AG04450 (cell line): ENCODE measurements around the gene THRB. TPM values are rescaled to one million over a fixed set of nuclear protein-coding genes. Genes with fewer than 3 reads are reported as not detected.

Experiments used
- CTCF ChIA-PET: fragments of 300-600, 350-600 bp; formaldehyde crosslinking; extraction: SDS; loops from one replicate; lab custom pipeline; 2022; ENCODE audit warnings: antibody characterized with exemption, inconsistent platforms; lab: Charles Lee
- POLR2A ChIA-PET: fragments of 350-600 bp; formaldehyde crosslinking; extraction: SDS; loops from one replicate; lab custom pipeline; 2021; ENCODE audit warnings: antibody characterized with exemption, inconsistent platforms; lab: Yijun Ruan, JAX
- DNase-seq: peaks from one replicate; pipeline ENCODE4 v3.0.0-alpha.2; 2011; ENCODE audit warnings: low read depth, low spot score
- H3K27ac ChIP-seq: one replicate; pipeline ENCODE4 v1.5.1; 2012; ENCODE audit warnings: low read depth, low read length, control low read depth
- H3K27me3 ChIP-seq: one replicate; pipeline ENCODE4 v1.6.0; 2012; ENCODE audit warnings: low read length; ENCODE audit not compliant: control insufficient read depth, insufficient read depth
- H3K4me3 ChIP-seq: 2 replicates; pipeline ENCODE4 v1.5.1; 2011; ENCODE audit warnings: mild to moderate bottlenecking, low read depth, low read length, control low read depth
- H3K9me3 ChIP-seq: 2 replicates; pipeline ENCODE4 v1.5.1; 2012; ENCODE audit warnings: low read length; ENCODE audit not compliant: control insufficient read depth, insufficient read depth
- polyA plus RNA-seq: library from polyadenylated mRNA; depleted of rRNA; stranded (reverse); fragments of >200 nt; gene quantifications from 2 replicates; pipeline ENCODE4 v1.2.3, GENCODE V29; 2011
- TF ChIP-seq, protein P1 (sequence below): IDR thresholded peaks from 2 replicates; pipeline ENCODE4 v1.5.1; 2011; ENCODE audit warnings: low read depth, low read length, control low read depth, inconsistent platforms

The THRB gene
- polyA plus RNA-seq, 1 experiment: 0.02 TPM

DNA sequence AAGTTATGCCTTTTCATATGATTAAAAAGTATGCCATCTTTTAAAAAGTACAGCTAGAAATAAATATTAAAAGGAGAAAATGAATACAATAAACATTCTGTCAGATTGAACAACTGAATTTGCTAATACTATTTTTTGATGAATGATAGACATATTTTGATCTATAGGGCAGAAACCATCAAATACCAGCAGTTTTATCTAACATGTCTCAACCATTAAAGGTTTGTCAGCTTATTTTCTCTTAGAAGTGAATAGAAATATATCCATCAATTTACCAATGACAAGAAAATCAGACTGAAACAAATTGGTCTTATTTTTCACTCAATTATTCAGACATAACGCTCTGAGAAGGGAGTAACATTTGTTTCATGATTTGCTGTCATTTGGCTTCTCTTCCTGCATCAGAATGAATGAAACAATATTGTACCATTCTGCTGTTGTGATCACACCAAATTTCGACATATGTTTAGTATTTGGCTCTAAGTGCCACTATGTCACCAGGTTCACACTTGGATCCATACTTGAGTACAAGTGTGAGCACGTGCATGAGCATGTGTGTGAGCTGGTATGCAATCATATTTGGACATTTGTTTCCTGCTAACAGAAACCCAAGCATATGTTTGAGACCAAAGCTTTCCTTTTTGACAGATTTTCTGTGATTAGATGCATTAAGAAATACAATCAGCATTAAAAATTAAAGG, 86.5 kb downstream of the THRB start:
- DNase-seq: no peak
- Histone ChIP-seq H3K27ac (no peak overlapping the region), H3K4me3 (no peak overlapping the region), H3K9me3 (no peaks in the 10 kb centered on the region), H3K27me3 (no peaks in the 10 kb centered on the region)
- POLR2A ChIA-PET: no interaction called here
- CTCF ChIA-PET: interaction anchor here (0.5 kb wide), 1 partner anchor 43 kb away, joined by 4 read pairs; no protein-coding TSS in a partner anchor
- TF ChIP-seq, protein P1, sequence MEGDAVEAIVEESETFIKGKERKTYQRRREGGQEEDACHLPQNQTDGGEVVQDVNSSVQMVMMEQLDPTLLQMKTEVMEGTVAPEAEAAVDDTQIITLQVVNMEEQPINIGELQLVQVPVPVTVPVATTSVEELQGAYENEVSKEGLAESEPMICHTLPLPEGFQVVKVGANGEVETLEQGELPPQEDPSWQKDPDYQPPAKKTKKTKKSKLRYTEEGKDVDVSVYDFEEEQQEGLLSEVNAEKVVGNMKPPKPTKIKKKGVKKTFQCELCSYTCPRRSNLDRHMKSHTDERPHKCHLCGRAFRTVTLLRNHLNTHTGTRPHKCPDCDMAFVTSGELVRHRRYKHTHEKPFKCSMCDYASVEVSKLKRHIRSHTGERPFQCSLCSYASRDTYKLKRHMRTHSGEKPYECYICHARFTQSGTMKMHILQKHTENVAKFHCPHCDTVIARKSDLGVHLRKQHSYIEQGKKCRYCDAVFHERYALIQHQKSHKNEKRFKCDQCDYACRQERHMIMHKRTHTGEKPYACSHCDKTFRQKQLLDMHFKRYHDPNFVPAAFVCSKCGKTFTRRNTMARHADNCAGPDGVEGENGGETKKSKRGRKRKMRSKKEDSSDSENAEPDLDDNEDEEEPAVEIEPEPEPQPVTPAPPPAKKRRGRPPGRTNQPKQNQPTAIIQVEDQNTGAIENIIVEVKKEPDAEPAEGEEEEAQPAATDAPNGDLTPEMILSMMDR: no peak

DNA sequence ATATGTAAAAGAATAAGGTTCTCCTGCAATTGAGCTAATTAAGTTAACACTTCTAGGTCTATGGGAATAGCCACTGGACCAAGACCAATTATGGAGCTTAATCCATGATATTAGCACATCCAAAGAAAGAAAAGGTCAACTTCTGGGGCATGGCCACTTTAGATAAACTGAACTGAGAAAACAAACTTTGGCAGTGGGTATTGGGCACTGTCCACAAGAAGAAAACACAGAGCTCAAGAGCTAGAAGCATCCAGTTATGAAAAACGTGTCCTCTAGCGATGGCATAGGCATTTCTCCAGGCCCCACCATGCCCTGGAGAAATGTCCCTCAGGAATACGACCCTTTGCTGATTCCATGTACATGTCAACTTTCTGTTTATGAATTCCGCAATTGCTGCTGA, 87.8 kb downstream of the THRB start:
- TF ChIP-seq, protein P1: no peak
- POLR2A ChIA-PET: no interaction called here
- DNase-seq: no peak
- no peaks in the 10 kb centered on the region for H3K9me3 ChIP-seq
- H3K27me3 ChIP-seq: no peaks in the 10 kb centered on the region
- H3K27ac ChIP-seq: no peak overlapping the region
- no peak overlapping the region for H3K4me3 ChIP-seq
- CTCF ChIA-PET: no interaction called here

DNA sequence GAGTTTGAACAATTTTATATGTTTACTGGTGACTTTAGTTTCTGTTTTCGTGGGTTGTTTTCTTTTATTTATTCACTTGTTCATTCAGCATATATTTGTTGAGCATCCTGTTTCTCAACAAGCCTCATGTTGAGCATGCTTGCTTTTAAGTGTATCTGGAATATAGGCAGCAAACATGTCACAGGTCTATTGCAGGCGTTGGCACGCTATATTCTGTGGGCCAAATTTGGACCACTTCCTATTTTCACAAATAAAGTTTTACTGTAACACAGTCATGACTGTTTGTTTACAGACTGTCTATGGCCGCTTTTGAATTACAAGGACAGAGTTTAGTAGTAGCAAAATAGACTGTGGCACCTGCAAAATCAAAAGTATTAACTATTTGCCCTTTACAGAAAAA, 89.6 kb downstream of the THRB start:
- DNase-seq: no peak
- ChIA-PET CTCF (no interaction called here), POLR2A (no interaction called here)
- Histone ChIP-seq H3K9me3 (no peaks in the 10 kb centered on the region), H3K4me3 (no peak overlapping the region), H3K27me3 (no peaks in the 10 kb centered on the region), H3K27ac (no peak overlapping the region)
- TF ChIP-seq, protein P1: no peak

DNA sequence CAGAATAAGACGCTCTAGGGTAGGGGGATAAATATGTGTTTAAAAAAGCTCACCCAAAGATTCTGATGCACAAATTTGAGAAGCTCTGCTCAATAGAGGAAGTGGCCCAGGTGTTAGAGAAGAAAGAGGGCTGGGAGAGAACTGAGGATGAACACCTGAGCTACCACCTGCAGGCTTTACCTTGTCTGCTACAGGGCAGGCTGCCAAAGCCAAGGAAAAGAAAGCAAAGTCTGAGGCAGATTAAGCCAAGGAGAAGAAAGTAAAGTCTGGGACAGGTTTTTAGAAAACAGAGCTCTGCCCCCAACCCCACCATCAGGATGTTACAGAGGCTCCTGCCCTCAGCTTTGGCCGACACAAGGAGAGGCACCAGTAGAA, 92.9 kb downstream of the THRB start:
- DNase-seq: no peak
- Histone ChIP-seq H3K27me3 (no peaks in the 10 kb centered on the region), H3K27ac (no peak overlapping the region), H3K9me3 (no peaks in the 10 kb centered on the region), H3K4me3 (no peak overlapping the region)
- POLR2A ChIA-PET: no interaction called here
- CTCF ChIA-PET: no interaction called here
- TF ChIP-seq, protein P1: no peak

DNA sequence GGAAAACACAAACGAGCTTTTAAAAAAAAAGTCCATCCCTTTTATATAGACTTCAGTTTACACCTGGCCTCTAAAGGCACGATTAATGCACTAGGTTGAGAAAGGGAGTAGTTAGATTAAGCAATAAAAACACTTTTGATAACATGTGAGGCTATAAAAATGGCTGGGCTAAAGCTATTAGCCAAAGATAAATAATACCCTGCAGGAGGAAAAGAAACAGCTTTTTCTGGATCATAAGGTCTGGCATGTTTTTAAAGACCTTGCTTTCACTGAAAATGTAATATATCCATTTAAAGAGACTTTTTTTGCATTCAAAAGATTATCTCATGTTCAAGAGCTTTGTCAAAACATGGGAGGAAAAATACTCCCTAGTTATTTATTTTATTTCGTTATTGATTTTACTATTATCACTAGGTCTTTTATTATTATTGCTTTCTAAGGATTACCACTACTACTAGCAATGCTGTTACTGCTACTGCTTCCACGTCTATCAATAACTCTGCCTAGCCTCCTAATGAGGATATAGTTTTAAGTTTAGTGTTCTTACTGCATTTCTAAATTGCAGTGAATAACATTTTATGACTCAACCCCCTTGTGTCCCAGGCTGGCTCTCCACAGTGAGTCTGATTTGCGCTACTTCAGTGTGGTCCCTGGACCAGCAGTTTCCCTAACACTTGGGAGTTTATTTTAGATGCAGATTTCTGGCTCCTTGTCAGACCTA, 93.4 kb downstream of the THRB start:
- CTCF ChIA-PET: no interaction called here
- DNase-seq: no peak

More for the DNA sequence above, 93.4 kb downstream of the THRB start:
- Histone ChIP-seq H3K9me3 (no peaks in the 10 kb centered on the region), H3K4me3 (no peak overlapping the region), H3K27ac (no peak overlapping the region), H3K27me3 (no peaks in the 10 kb centered on the region)
- TF ChIP-seq, protein P1: no peak
- POLR2A ChIA-PET: no interaction called here
